ENCODE measurements around the gene DOCK10. TPM values are rescaled to one million over a fixed set of nuclear protein-coding genes. Genes with fewer than 3 reads are reported as not detected.
A peak's percentile ranks its signal among the peaks of the same experiment; 100 is the strongest.

The DOCK10 gene
- total RNA-seq, 6 experiments from 2014 or later: 61.1 to 78.8 (median 75.8) TPM

DNA sequence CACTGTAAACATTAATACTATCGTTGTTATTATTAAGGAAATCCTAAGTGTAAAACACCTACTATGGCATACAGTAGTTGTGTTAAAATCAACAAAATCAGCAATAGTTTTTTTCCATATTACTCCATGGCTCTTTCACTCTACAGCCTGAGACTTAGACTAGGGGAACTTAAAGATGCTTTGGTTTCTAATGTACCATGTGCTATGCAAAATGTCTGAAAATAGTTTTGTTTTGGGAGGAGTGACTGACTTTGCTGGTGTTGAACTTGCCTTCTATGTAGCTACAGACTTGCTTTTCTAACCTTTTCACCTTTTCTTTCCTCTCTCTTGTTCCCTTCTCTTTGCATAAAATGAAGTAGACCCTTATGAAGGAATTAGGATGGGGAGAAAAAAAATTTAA lies 167.1 kb downstream of the DOCK10 start:
- Mint-ChIP-seq H3K4me1 (ENCODE audit: low read depth) (peaks cover 59% of the 10 kb centered on the region), H3K27me3 (ENCODE audit: insufficient read depth) (peaks cover 2% of the 10 kb centered on the region; the same call in 1 of the 2 replicates), H3K36me3 (ENCODE audit: low read depth) (peaks cover 89% of the 10 kb centered on the region), H3K9me3 (peaks cover 14% of the 10 kb centered on the region), H3K27ac (peak overlapping the region; percentile 59; the same call in 1 of the 2 replicates), H3K4me3 (no peak overlapping the region)
- no peak for DNase-seq
- TF ChIP-seq, protein P1, sequence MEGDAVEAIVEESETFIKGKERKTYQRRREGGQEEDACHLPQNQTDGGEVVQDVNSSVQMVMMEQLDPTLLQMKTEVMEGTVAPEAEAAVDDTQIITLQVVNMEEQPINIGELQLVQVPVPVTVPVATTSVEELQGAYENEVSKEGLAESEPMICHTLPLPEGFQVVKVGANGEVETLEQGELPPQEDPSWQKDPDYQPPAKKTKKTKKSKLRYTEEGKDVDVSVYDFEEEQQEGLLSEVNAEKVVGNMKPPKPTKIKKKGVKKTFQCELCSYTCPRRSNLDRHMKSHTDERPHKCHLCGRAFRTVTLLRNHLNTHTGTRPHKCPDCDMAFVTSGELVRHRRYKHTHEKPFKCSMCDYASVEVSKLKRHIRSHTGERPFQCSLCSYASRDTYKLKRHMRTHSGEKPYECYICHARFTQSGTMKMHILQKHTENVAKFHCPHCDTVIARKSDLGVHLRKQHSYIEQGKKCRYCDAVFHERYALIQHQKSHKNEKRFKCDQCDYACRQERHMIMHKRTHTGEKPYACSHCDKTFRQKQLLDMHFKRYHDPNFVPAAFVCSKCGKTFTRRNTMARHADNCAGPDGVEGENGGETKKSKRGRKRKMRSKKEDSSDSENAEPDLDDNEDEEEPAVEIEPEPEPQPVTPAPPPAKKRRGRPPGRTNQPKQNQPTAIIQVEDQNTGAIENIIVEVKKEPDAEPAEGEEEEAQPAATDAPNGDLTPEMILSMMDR (IDR thresholded peaks at IDR 0.05): no peak

DNA sequence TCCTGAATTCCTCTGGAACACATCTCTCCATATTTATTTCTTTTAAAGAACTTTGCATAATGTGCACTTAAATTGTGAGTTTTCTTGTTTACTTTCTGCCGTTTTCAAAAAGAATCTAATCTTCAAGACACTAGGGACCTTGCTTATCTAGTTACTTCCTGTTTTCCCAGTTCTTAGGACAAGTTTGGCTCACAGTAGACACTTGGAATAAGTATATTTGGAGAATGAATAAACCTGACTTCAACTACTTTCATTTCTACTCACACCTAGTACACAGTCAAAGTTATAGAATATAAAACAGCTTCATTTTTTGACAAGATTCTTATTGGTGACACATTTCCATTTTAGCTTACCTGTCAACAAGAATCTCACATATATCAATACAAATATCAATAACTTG lies 170.5 kb downstream of the DOCK10 start:
- DNase-seq: no peak
- peaks cover 14% of the 10 kb centered on the region for H3K9me3 Mint-ChIP-seq
- peaks cover 81% of the 10 kb centered on the region for H3K4me1 Mint-ChIP-seq (ENCODE audit: low read depth)
- H3K27me3 Mint-ChIP-seq (ENCODE audit: insufficient read depth): peaks cover under 1% of the 10 kb centered on the region; the same call in 1 of the 2 replicates
- peak overlapping the region; percentile 54 for H3K4me3 Mint-ChIP-seq
- peaks cover 85% of the 10 kb centered on the region for H3K36me3 Mint-ChIP-seq (ENCODE audit: low read depth)
- TF ChIP-seq, protein P1 (IDR thresholded peaks at IDR 0.05): no peak
- H3K27ac Mint-ChIP-seq: peak overlapping the region; percentile 92

DNA sequence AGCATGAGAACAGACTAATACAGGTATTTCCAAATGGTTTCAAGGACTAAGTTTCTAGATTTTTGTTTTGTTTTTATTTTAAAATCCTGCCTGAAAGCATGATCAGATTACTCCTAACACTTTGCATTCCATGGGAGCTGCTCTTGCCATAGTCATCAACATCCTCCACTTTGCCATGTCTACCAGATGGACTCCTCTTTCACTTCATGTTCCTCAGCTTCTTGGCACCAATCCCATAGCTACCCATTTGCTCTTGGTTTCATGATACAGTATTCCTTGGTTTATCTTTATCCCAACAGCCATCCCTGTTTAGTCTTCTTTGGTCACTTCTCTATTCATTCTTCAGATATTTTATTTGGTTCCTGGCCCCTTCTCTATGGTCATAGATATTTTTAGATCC lies 171.9 kb downstream of the DOCK10 start:
- H3K36me3 Mint-ChIP-seq (ENCODE audit: low read depth): peaks cover 83% of the 10 kb centered on the region
- peak overlapping the region; percentile 92 for H3K27ac Mint-ChIP-seq
- peaks cover 14% of the 10 kb centered on the region for H3K9me3 Mint-ChIP-seq
- peaks cover 84% of the 10 kb centered on the region for H3K4me1 Mint-ChIP-seq (ENCODE audit: low read depth)
- peak; percentile 47 for DNase-seq
- no peaks in the 10 kb centered on the region for H3K27me3 Mint-ChIP-seq (ENCODE audit: insufficient read depth)
- TF ChIP-seq, protein P1 (IDR thresholded peaks at IDR 0.05): no peak
- peak overlapping the region; percentile 76 for H3K4me3 Mint-ChIP-seq

DNA sequence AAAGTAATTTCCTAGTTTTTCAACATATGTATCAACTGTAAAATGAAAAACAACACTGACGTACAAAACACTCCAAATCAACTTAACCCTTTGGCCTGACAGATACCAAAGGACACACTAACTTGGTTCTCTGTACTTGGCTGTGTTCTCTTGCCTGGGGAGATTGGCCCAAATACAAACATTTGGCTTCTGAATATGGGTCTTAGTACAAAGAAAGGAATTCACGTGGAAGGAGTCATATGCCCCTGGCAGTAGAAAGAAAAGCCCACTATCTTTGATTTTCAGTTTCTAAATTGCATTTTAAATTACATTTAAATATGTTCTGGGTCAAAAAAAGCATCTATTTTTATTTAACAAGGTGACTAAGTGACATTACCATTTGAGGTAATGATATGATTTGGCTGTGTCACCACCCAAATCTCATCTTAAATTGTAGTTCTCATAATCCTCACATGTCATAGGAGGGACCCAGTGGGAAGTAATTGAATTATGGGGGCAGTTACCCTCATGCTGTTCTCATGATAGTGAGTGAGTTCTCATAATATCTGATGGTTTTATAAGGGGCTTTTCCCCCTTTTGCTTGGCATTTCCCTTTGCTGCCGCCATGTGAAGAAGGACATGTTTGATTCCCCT lies 172.6 kb downstream of the DOCK10 start:
- TF ChIP-seq, protein P1 (IDR thresholded peaks at IDR 0.05): no peak
- no peaks in the 10 kb centered on the region for H3K27me3 Mint-ChIP-seq (ENCODE audit: insufficient read depth)
- peak overlapping the region; percentile 76 for H3K4me3 Mint-ChIP-seq
- H3K4me1 Mint-ChIP-seq (ENCODE audit: low read depth): peaks cover 85% of the 10 kb centered on the region
- peaks cover 83% of the 10 kb centered on the region for H3K36me3 Mint-ChIP-seq (ENCODE audit: low read depth)
- peaks cover 14% of the 10 kb centered on the region for H3K9me3 Mint-ChIP-seq
- peak overlapping the region; percentile 92 for H3K27ac Mint-ChIP-seq
- DNase-seq: peak; percentile 95

DNA sequence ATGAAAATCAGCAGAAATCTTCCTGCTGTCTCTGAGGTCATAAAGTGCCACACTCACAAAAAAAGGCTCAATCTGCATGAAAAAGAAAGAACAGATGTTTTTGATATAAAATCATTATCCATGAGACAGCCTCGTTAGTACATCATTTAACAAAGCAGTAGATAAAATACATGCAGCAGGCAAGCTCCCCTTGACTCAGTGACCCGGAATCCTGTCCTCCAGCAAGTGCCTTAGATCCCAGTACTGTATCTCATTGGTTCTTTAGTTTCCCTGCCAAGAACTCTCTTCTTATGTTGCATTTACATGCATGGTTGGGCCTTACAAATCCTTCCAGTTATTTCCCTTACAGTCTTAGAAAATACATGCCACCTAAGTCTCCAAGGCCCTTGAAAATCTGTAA lies 177.3 kb downstream of the DOCK10 start:
- no peaks in the 10 kb centered on the region for H3K9me3 Mint-ChIP-seq
- peak overlapping the region; percentile 53 for H3K27ac Mint-ChIP-seq
- DNase-seq: peak; percentile 10
- peaks cover 61% of the 10 kb centered on the region for H3K4me1 Mint-ChIP-seq (ENCODE audit: low read depth)
- no peaks in the 10 kb centered on the region; the same call in 1 of the 2 replicates for H3K27me3 Mint-ChIP-seq (ENCODE audit: insufficient read depth)
- H3K36me3 Mint-ChIP-seq (ENCODE audit: low read depth): peaks cover 52% of the 10 kb centered on the region
- H3K4me3 Mint-ChIP-seq: no peak overlapping the region
- TF ChIP-seq, protein P1 (IDR thresholded peaks at IDR 0.05): no peak
